ENCODE results near the gene NPPB. TPM values are rescaled to one million over a fixed set of nuclear protein-coding genes. Genes with fewer than 3 reads are reported as not detected.

The NPPB gene
- total RNA-seq, 1 donor from 2014 or later: not detected

- no peaks in the 10 kb centered on the region for H3K4me1 Mint-ChIP-seq
- no peak overlapping the region for H3K27ac Mint-ChIP-seq
- no peak overlapping the region for H3K4me3 Mint-ChIP-seq
- no peaks in the 10 kb centered on the region for H3K9me3 Mint-ChIP-seq
- intact Hi-C loops (cut with micrococcal nuclease): no loop called here
- peaks cover 19% of the 10 kb centered on the region for H3K36me3 Mint-ChIP-seq (ENCODE audit: low read depth)
- H3K27me3 Mint-ChIP-seq: no peaks in the 10 kb centered on the region
- DNase-seq: no peak
Measured at GRCh38 chr1:11825131-11825530, 33.6 kb downstream of the NPPB start.

- H3K4me1 Mint-ChIP-seq: no peaks in the 10 kb centered on the region
Measured at GRCh38 chr1:11823366-11824137, 35.2 kb downstream of the NPPB start.

GRCh38 chr1:11822091-11822490 is 36.7 kb downstream of the NPPB start:
- peaks cover 18% of the 10 kb centered on the region for H3K36me3 Mint-ChIP-seq (ENCODE audit: low read depth)
- H3K27me3 Mint-ChIP-seq: no peaks in the 10 kb centered on the region
- H3K27ac Mint-ChIP-seq: no peak overlapping the region
- H3K4me3 Mint-ChIP-seq: no peak overlapping the region
- intact Hi-C loops (cut with micrococcal nuclease): no loop called here
- H3K9me3 Mint-ChIP-seq: no peaks in the 10 kb centered on the region
- no peak for DNase-seq
- no peaks in the 10 kb centered on the region for H3K4me1 Mint-ChIP-seq

More at GRCh38 chr1:11823366-11824137, 35.2 kb downstream of the NPPB start:
- Mint-ChIP-seq H3K27me3 (no peaks in the 10 kb centered on the region), H3K27ac (no peak overlapping the region), H3K36me3 (ENCODE audit: low read depth) (peaks cover 19% of the 10 kb centered on the region), H3K4me3 (no peak overlapping the region), H3K9me3 (no peaks in the 10 kb centered on the region)
- intact Hi-C loops (cut with micrococcal nuclease): no loop called here
- DNase-seq: no peak

- DNase-seq: no peak
- H3K4me1 Mint-ChIP-seq: no peaks in the 10 kb centered on the region
- H3K9me3 Mint-ChIP-seq: no peaks in the 10 kb centered on the region
- H3K36me3 Mint-ChIP-seq (ENCODE audit: low read depth): peaks cover 18% of the 10 kb centered on the region
- no peak overlapping the region for H3K27ac Mint-ChIP-seq
- intact Hi-C loops (cut with micrococcal nuclease): no loop called here
- H3K4me3 Mint-ChIP-seq: no peak overlapping the region
- H3K27me3 Mint-ChIP-seq: no peaks in the 10 kb centered on the region
Measured at GRCh38 chr1:11817192-11817591, 41.6 kb downstream of the NPPB start.

DNA sequence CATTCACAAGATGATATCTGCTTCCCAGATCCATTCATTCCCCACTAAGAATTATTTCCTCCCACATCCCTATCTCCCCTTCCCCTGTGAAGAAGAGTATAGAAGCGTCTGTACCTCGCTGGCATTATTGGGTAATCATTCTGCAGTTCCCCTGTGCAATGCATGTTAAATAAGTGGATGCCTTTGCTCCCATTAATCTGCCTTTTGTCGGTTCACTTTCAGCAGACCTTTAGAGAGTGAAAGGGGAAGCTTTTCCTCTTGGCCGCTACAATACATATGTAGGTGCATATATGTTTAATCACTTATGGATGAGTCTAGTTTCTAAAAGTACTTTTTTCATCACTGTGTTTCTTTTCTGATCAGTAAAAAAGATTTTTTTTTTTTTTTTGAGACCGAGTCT is 45.7 kb downstream of the NPPB start:
- Mint-ChIP-seq H3K4me1 (peaks cover 12% of the 10 kb centered on the region), H3K27me3 (no peaks in the 10 kb centered on the region), H3K36me3 (ENCODE audit: low read depth) (peaks cover 31% of the 10 kb centered on the region), H3K27ac (no peak overlapping the region), H3K9me3 (no peaks in the 10 kb centered on the region), H3K4me3 (no peak overlapping the region)
- intact Hi-C loops (cut with micrococcal nuclease): no loop called here
- no peak for DNase-seq

Other genes with a start within 250 kb of the NPPB start
- gene FBXO2, start 204.5 kb downstream of the NPPB start, total RNA-seq: 0.76 and 1.0 TPM in 2 replicates
- 20.6 and 25.4 TPM in 2 replicates for gene FBXO44, start 204.1 kb downstream of the NPPB start, total RNA-seq
- gene FBXO6, start 194.7 kb downstream of the NPPB start, total RNA-seq: 17.3 and 17.8 TPM in 2 replicates
- 80.1 and 81.5 TPM in 2 replicates for gene MAD2L2, start 177.8 kb downstream of the NPPB start, total RNA-seq
- gene DRAXIN, start 167.2 kb downstream of the NPPB start, total RNA-seq: not detected in 2 replicates
- gene AGTRAP, start 122.8 kb downstream of the NPPB start, total RNA-seq: 13.1 and 14.0 TPM in 2 replicates
- not detected in 2 replicates for gene C1orf167, start 96.8 kb downstream of the NPPB start, total RNA-seq
- gene MTHFR, start 53.0 kb downstream of the NPPB start, total RNA-seq: 15.6 and 18.4 TPM in 2 replicates
- 12.7 and 15.2 TPM in 2 replicates for gene CLCN6, start 52.8 kb downstream of the NPPB start, total RNA-seq
- not detected in 2 replicates for gene NPPA, start 11.2 kb downstream of the NPPB start, total RNA-seq
- 34.1 and 36.5 TPM in 2 replicates for gene KIAA2013, start 67.5 kb upstream of the NPPB start, total RNA-seq
- gene PLOD1, start 75.8 kb upstream of the NPPB start, total RNA-seq: 40.3 and 40.6 TPM in 2 replicates
- 84.6 and 88.7 TPM in 2 replicates for gene MFN2, start 121.5 kb upstream of the NPPB start, total RNA-seq
- gene MIIP, start 160.6 kb upstream of the NPPB start, total RNA-seq: 68.9 and 73.9 TPM in 2 replicates
- 33.2 and 35.1 TPM in 2 replicates for gene TNFRSF8, start 204.4 kb upstream of the NPPB start, total RNA-seq

All from activated CD4-positive, alpha-beta T cell treated with anti-CD3 and anti-CD28 coated beads, Interleukin-2, amount 10 ng/mL, durations not matched to agents 24 days and 14 days (primary cell).